ENCODE data around the gene HAAO. TPM values are rescaled to one million over a fixed set of nuclear protein-coding genes. Genes with fewer than 3 reads are reported as not detected.

HAAO gene
- total and polyA plus RNA-seq, 2 experiments from 2014 or later = 2.6 to 3.2 TPM

DNA sequence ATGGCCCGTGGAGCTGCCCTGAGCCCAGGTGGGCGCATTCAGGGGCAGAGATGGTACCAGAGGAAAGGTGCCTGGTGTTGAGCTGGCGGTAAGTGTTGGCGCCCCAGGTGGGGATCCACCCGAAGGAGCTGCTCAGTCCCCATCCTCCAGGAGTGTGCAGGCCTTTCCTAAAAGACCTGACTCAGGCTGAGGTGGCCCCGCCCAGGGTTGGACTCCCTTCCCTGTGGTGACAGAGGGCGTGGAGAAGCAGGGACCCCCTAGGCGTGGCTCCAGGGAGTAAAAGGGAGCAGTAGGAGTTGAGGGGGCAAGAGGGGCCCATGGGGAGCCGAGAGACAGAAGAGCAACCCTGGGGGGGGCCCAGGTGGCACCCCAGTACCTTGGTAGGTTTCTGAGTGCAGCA is 30.8 kb downstream of the HAAO start:
- Histone ChIP-seq H3K9me2 (ENCODE audit: insufficient read depth) (no peaks in the 10 kb centered on the region), H3K4me3 (no peak overlapping the region), H3K27me3 (ENCODE audit: insufficient read depth) (no peaks in the 10 kb centered on the region), H4K20me1 (replicated peaks; ENCODE audit: insufficient read depth) (peaks cover 5% of the 10 kb centered on the region; the same call in 1 of the 2 replicates), H3F3A (replicated peaks; ENCODE audit: low read depth) (no peaks in the 10 kb centered on the region), H2AFZ (no peak overlapping the region), H3K36me3 (ENCODE audit: insufficient read depth) (no peaks in the 10 kb centered on the region), H3K27ac (ENCODE audit: low read depth) (no peak overlapping the region), H3K4me2 (no peak overlapping the region), H3K79me2 (replicated peaks; ENCODE audit: insufficient read depth) (no peaks in the 10 kb centered on the region), H3K4me1 (ENCODE audit: insufficient read depth) (0 out of 2 replicates have a peak, but pooled peaks cover 6% of the 10 kb centered on the region)
- Mint-ChIP-seq H3K27ac (no peak overlapping the region), H3K4me1 (peaks cover 10% of the 10 kb centered on the region), H3K4me3 (no peak overlapping the region), H3K9me3 (no peaks in the 10 kb centered on the region), H3K36me3 (ENCODE audit: low read depth) (peaks cover 5% of the 10 kb centered on the region; the same call in 2 of the 3 replicates), H3K27me3 (ENCODE audit: insufficient read depth, low read depth, poor library complexity) (peaks cover 2% of the 10 kb centered on the region)
- ATAC-seq (no peak; the same call in 2 of the 3 replicates), DNase-seq (ENCODE audit: low spot score) (no peak)
- no peak for TF ChIP-seq NANOG (IDR thresholded peaks at IDR 0.05; ENCODE audit: borderline replicate concordance)

DNA sequence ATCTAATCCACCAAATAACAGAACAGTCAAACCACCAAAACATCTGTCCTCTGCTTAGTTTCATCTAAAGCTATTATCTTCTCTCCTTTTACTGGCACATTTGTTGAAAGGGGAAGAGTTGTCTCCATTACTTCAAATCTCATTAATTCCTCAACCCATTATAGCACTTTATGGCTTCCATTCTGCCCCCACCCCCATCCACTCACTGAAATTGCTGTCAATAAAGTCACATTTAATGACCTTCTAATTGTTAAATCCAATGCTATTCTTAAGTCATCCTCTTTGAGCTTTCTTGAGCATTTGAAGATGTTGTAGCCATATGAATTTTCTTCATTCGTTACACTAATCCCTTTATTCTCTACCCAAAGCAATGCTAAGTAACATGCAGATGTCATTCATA is 33.6 kb downstream of the HAAO start:
- ATAC-seq (no peak), DNase-seq (ENCODE audit: low spot score) (no peak)
- Histone ChIP-seq H3K4me1 (ENCODE audit: insufficient read depth) (0 out of 2 replicates have a peak, but pooled peaks cover 6% of the 10 kb centered on the region), H3K27me3 (ENCODE audit: insufficient read depth) (no peaks in the 10 kb centered on the region), H3K79me2 (replicated peaks; ENCODE audit: insufficient read depth) (no peaks in the 10 kb centered on the region), H3K4me3 (no peak overlapping the region), H3K27ac (ENCODE audit: low read depth) (no peak overlapping the region), H3K4me2 (no peak overlapping the region), H3K9me2 (ENCODE audit: insufficient read depth) (no peaks in the 10 kb centered on the region), H2AFZ (no peak overlapping the region), H3F3A (replicated peaks; ENCODE audit: low read depth) (no peaks in the 10 kb centered on the region), H4K20me1 (replicated peaks; ENCODE audit: insufficient read depth) (peaks cover 5% of the 10 kb centered on the region; the same call in 1 of the 2 replicates), H3K36me3 (ENCODE audit: insufficient read depth) (no peaks in the 10 kb centered on the region)
- Mint-ChIP-seq H3K4me1 (peaks cover 14% of the 10 kb centered on the region), H3K9me3 (no peaks in the 10 kb centered on the region), H3K27me3 (ENCODE audit: insufficient read depth, low read depth, poor library complexity) (peaks cover 6% of the 10 kb centered on the region), H3K4me3 (no peak overlapping the region), H3K27ac (no peak overlapping the region), H3K36me3 (ENCODE audit: low read depth) (peaks cover 5% of the 10 kb centered on the region; the same call in 1 of the 3 replicates)
- no peak for TF ChIP-seq STAT1 (IDR thresholded peaks at IDR 0.05; ENCODE audit: unreplicated experiment)
- no peak for TF ChIP-seq ZNF114 (CRISPR knock-in tag; IDR thresholded peaks at IDR 0.05)
- no peak for TF ChIP-seq EZH2 (IDR thresholded peaks at IDR 0.05; ENCODE audit: low read depth, unreplicated experiment)
- TF ChIP-seq JUNB (IDR thresholded peaks at IDR 0.05; ENCODE audit: unreplicated experiment) = no peak
- TF ChIP-seq ZNF331 (CRISPR knock-in tag; IDR thresholded peaks at IDR 0.05; ENCODE audit: low read depth) = no peak
- TF ChIP-seq EZH2phosphoT487 (IDR thresholded peaks at IDR 0.05; ENCODE audit: unreplicated experiment) = no peak
- TF ChIP-seq, protein P1, sequence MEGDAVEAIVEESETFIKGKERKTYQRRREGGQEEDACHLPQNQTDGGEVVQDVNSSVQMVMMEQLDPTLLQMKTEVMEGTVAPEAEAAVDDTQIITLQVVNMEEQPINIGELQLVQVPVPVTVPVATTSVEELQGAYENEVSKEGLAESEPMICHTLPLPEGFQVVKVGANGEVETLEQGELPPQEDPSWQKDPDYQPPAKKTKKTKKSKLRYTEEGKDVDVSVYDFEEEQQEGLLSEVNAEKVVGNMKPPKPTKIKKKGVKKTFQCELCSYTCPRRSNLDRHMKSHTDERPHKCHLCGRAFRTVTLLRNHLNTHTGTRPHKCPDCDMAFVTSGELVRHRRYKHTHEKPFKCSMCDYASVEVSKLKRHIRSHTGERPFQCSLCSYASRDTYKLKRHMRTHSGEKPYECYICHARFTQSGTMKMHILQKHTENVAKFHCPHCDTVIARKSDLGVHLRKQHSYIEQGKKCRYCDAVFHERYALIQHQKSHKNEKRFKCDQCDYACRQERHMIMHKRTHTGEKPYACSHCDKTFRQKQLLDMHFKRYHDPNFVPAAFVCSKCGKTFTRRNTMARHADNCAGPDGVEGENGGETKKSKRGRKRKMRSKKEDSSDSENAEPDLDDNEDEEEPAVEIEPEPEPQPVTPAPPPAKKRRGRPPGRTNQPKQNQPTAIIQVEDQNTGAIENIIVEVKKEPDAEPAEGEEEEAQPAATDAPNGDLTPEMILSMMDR (conservative IDR thresholded peaks at IDR 0.05; ENCODE audit: low read depth in 2 of 2) = no peak
- no peak for TF ChIP-seq NANOG (IDR thresholded peaks at IDR 0.05; ENCODE audit: borderline replicate concordance)
- TF ChIP-seq, protein P2, sequence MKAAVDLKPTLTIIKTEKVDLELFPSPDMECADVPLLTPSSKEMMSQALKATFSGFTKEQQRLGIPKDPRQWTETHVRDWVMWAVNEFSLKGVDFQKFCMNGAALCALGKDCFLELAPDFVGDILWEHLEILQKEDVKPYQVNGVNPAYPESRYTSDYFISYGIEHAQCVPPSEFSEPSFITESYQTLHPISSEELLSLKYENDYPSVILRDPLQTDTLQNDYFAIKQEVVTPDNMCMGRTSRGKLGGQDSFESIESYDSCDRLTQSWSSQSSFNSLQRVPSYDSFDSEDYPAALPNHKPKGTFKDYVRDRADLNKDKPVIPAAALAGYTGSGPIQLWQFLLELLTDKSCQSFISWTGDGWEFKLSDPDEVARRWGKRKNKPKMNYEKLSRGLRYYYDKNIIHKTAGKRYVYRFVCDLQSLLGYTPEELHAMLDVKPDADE (IDR thresholded peaks at IDR 0.05) = no peak
- TF ChIP-seq, protein P3, sequence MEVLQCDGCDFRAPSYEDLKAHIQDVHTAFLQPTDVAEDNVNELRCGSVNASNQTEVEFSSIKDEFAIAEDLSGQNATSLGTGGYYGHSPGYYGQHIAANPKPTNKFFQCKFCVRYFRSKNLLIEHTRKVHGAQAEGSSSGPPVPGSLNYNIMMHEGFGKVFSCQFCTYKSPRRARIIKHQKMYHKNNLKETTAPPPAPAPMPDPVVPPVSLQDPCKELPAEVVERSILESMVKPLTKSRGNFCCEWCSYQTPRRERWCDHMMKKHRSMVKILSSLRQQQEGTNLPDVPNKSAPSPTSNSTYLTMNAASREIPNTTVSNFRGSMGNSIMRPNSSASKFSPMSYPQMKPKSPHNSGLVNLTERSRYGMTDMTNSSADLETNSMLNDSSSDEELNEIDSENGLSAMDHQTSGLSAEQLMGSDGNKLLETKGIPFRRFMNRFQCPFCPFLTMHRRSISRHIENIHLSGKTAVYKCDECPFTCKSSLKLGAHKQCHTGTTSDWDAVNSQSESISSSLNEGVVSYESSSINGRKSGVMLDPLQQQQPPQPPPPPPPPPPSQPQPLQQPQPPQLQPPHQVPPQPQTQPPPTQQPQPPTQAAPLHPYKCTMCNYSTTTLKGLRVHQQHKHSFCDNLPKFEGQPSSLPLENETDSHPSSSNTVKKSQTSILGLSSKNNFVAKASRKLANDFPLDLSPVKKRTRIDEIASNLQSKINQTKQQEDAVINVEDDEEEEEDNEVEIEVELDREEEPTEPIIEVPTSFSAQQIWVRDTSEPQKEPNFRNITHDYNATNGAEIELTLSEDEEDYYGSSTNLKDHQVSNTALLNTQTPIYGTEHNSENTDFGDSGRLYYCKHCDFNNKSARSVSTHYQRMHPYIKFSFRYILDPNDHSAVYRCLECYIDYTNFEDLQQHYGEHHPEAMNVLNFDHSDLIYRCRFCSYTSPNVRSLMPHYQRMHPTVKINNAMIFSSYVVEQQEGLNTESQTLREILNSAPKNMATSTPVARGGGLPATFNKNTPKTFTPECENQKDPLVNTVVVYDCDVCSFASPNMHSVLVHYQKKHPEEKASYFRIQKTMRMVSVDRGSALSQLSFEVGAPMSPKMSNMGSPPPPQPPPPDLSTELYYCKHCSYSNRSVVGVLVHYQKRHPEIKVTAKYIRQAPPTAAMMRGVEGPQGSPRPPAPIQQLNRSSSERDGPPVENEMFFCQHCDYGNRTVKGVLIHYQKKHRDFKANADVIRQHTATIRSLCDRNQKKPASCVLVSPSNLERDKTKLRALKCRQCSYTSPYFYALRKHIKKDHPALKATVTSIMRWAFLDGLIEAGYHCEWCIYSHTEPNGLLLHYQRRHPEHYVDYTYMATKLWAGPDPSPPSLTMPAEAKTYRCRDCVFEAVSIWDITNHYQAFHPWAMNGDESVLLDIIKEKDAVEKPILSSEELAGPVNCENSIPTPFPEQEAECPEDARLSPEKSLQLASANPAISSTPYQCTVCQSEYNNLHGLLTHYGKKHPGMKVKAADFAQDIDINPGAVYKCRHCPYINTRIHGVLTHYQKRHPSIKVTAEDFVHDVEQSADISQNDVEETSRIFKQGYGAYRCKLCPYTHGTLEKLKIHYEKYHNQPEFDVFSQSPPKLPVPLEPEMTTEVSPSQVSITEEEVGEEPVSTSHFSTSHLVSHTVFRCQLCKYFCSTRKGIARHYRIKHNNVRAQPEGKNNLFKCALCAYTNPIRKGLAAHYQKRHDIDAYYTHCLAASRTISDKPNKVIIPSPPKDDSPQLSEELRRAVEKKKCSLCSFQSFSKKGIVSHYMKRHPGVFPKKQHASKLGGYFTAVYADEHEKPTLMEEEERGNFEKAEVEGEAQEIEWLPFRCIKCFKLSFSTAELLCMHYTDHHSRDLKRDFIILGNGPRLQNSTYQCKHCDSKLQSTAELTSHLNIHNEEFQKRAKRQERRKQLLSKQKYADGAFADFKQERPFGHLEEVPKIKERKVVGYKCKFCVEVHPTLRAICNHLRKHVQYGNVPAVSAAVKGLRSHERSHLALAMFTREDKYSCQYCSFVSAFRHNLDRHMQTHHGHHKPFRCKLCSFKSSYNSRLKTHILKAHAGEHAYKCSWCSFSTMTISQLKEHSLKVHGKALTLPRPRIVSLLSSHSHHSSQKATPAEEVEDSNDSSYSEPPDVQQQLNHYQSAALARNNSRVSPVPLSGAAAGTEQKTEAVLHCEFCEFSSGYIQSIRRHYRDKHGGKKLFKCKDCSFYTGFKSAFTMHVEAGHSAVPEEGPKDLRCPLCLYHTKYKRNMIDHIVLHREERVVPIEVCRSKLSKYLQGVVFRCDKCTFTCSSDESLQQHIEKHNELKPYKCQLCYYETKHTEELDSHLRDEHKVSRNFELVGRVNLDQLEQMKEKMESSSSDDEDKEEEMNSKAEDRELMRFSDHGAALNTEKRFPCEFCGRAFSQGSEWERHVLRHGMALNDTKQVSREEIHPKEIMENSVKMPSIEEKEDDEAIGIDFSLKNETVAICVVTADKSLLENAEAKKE (CRISPR knock-in tag; IDR thresholded peaks at IDR 0.05) = no peak
- no peak for TF ChIP-seq CREB1 (CRISPR knock-in tag; IDR thresholded peaks at IDR 0.05; ENCODE audit: low read depth)
- no peak for TF ChIP-seq POLR2AphosphoS5 (IDR thresholded peaks at IDR 0.05; ENCODE audit: low read depth)
